HepG2 (cell line): ENCODE data around the gene CEP135. TPM values are rescaled to one million over a fixed set of nuclear protein-coding genes. Genes with fewer than 3 reads are reported as not detected.

Experiments
- ATAC-seq: fragments of 200-7000 bp; cut with Tn5 transposase; 3 replicates; pipeline ENCODE4 v1.9.1; 2020; ENCODE audit warnings: mild to moderate bottlenecking, moderate library complexity
- BruUV-seq: library from RNA; stranded (reverse); fragments of 400-500 nt; replicated peaks from 2 replicates; lab custom pipeline; 2021; lab: Mats Ljungman, UMichigan
- CTCF ChIA-PET: fragments of 300-600 bp; formaldehyde crosslinking; extraction: SDS; loops from one replicate; lab custom pipeline; 2021; ENCODE audit warnings: low total read pairs, inconsistent platforms, low intra/inter-chr PET ratio; lab: Yijun Ruan, JAX
- POLR2A ChIA-PET: fragments of 350-600 bp; sonication (Branson Sonifier 250); formaldehyde crosslinking; loops from one replicate; lab custom pipeline; 2020; ENCODE audit warnings: antibody characterized with exemption, inconsistent platforms; lab: Yijun Ruan, JAX
- DNase-seq: peaks from one replicate; pipeline ENCODE4 v3.0.0-alpha.2; 2015; ENCODE audit warnings: low spot score
- FAIRE-seq: peaks from 3 replicates; lab custom pipeline; 2011; peaks lifted over from hg19 to GRCh38; lab: Jason Lieb, UNC
- H2AFZ ChIP-seq: one replicate; pipeline ENCODE4 v1.6.1; 2011; ENCODE audit warnings: low read length, inconsistent platforms
- H3K27ac ChIP-seq: fragments of 300-600 bp; 3 replicates; pipeline ENCODE4 v1.8.0; 2011; ENCODE audit warnings: mixed run types, mild to moderate bottlenecking, mixed read lengths, low read length, inconsistent platforms; ENCODE audit not compliant: insufficient read depth; ENCODE audit errors: extremely low read length
- H3K27me3 ChIP-seq, 2 experiments: fragments of 200-600 bp in 1 of 2; 2 replicates in 1 of 2; 3 replicates in 1 of 2; pipeline versions ENCODE4 v1.6.0 to v1.8.0; 2011; ENCODE audit warnings: low read length in 2 of 2, mild to moderate bottlenecking in 2 of 2, moderate library complexity in 2 of 2, inconsistent platforms in 1 of 2; ENCODE audit not compliant: insufficient read depth in 2 of 2, control insufficient read depth in 1 of 2
- H3K36me3 ChIP-seq, 2 experiments: fragments of 200-600 bp in 1 of 2; replicated peaks in 1 of 2; 2 replicates in 1 of 2; 3 replicates in 1 of 2; pipeline versions ENCODE4 v1.5.1 to v1.8.0; 2011; ENCODE audit warnings: low read length in 2 of 2, inconsistent platforms in 1 of 2; ENCODE audit not compliant: insufficient read depth in 2 of 2, control insufficient read depth in 1 of 2
- H3K4me1 ChIP-seq: 2 replicates; pipeline ENCODE4 v1.5.1; 2012; ENCODE audit warnings: low read length, inconsistent platforms; ENCODE audit not compliant: insufficient read depth
- H3K4me2 ChIP-seq: 2 replicates; pipeline ENCODE4 v1.6.0; 2011; ENCODE audit warnings: low read depth, low read length, inconsistent platforms
- H3K4me3 ChIP-seq, 3 experiments: fragments of 200-600 bp in 1 of 3; sonication (generic), shearing (Covaris generic) in 1 of 3; replicated peaks in 1 of 3; 2 replicates each; pipeline ENCODE4 v1.5.1; 2011 to 2016; ENCODE audit warnings: low read length in 3 of 3, inconsistent platforms in 2 of 3, low read depth in 2 of 3, mild to moderate bottlenecking in 2 of 3, control low read depth in 1 of 3, mixed read lengths in 1 of 3; ENCODE audit not compliant: insufficient read depth in 1 of 3
- H3K79me2 ChIP-seq: one replicate; pipeline ENCODE4 v1.6.1; 2011; ENCODE audit warnings: low read length, inconsistent platforms; ENCODE audit not compliant: insufficient read depth
- H3K9ac ChIP-seq: 2 replicates; pipeline ENCODE4 v1.6.0; 2011; ENCODE audit warnings: mild to moderate bottlenecking, low read depth, low read length, inconsistent platforms; ENCODE audit not compliant: insufficient read depth
- H3K9me3 ChIP-seq: 2 replicates; pipeline ENCODE4 v1.5.1; 2012; ENCODE audit warnings: mild to moderate bottlenecking, low read length
- H4K20me1 ChIP-seq: 2 replicates; pipeline ENCODE4 v1.6.0; 2011; ENCODE audit warnings: inconsistent platforms, mild to moderate bottlenecking, low read length, moderate library complexity; ENCODE audit not compliant: insufficient read depth
- FOXA1 ChIP-seq, 2 experiments: fragments of 450-650 bp in 1 of 2; sonication (generic) in 1 of 2; formaldehyde crosslinking in 1 of 2; IDR thresholded peaks; 2 replicates each; pipeline versions ENCODE4 v1.4.0 to v1.6.1; 2016 to 2020; ENCODE audit warnings: missing genetic modification reagents in 1 of 2
- JUND ChIP-seq: sonication (generic); formaldehyde crosslinking; IDR thresholded peaks from 2 replicates; pipeline ENCODE4 v1.8.0; 2022; ENCODE audit warnings: mild to moderate bottlenecking, missing genetic modification reagents
- PPARG ChIP-seq: conservative IDR thresholded peaks from 2 replicates; pipeline ENCODE4 v1.6.1; 2016; ENCODE audit warnings: missing biosample characterization, missing genetic modification reagents
- SOX6 ChIP-seq, 2 experiments: fragments of 450-650 bp in 1 of 2; sonication (generic) in 1 of 2; formaldehyde crosslinking in 1 of 2; IDR thresholded peaks; 2 replicates each; pipeline versions ENCODE4 v1.4.0 to v1.6.1; 2017 to 2020; ENCODE audit warnings: antibody characterized with exemption in 1 of 2, mild to moderate bottlenecking in 1 of 2, missing genetic modification reagents in 1 of 2
- TSC22D2 ChIP-seq: sonication (generic); formaldehyde crosslinking; IDR thresholded peaks from 2 replicates; pipeline ENCODE4 v1.5.1; 2020; ENCODE audit warnings: missing genetic modification reagents, mild to moderate bottlenecking, borderline replicate concordance
- ZNF121 ChIP-seq: sonication (generic); formaldehyde crosslinking; IDR thresholded peaks from 2 replicates; pipeline ENCODE4 v1.5.0; 2020; ENCODE audit warnings: mild to moderate bottlenecking, missing genetic modification reagents
- WGBS: methylation state at CpG from one replicate; pipeline ENCODE4 v1.1.6; 2017; ENCODE audit warnings: low lambda C conversion rate; 5-methylcytosine and 5-hydroxymethylcytosine counted together
- in situ Hi-C: cut with HindIII; loops from 2 replicates; pipeline ENCODE4 v1.10.0; 2017; ENCODE audit warnings: low pct_unique_long_range_greater_than_20kb; ENCODE audit not compliant: extremely low pct_ligation_motif_present
- intact Hi-C: fragments of 100-400 bp; cut with micrococcal nuclease; formaldehyde crosslinking; loops from one replicate; pipeline ENCODE4 v1.10.0; 2022; ENCODE audit not compliant: unreplicated experiment
- polyA plus RNA-seq, 8 experiments: library from polyadenylated mRNA; depleted of rRNA in 3 of 8; stranded (reverse) in 7 of 8; unstranded in 1 of 8; fragments of >200 nt; fragmentation: Illumina TruSeq in 4 of 8; extraction: Trizol in 4 of 8; gene quantifications; 2 replicates each; pipeline versions ENCODE4 v1.2.1 to v1.2.3, GENCODE V29; 2011 to 2016; ENCODE audit warnings: low read depth in 4 of 8, missing spikeins in 1 of 8, mixed read lengths in 1 of 8; ENCODE audit not compliant: insufficient read depth in 1 of 8
- total RNA-seq, 5 experiments: library from RNA; depleted of rRNA; stranded (reverse); fragments of >200 nt; fragmentation: Illumina TruSeq; extraction: Trizol; gene quantifications; 2 replicates each; pipeline ENCODE4 v1.2.3, GENCODE V29; 2016; ENCODE audit warnings: low read depth in 1 of 5
- TF ChIP-seq, protein P1 (sequence below): IDR thresholded peaks from 2 replicates; pipeline ENCODE4 v1.6.1; 2012; ENCODE audit warnings: inconsistent platforms
- TF ChIP-seq, protein P2 (sequence below): sonication (generic); formaldehyde crosslinking; IDR thresholded peaks from 2 replicates; pipeline ENCODE4 v1.4.0; 2020; ENCODE audit warnings: missing genetic modification reagents
- TF ChIP-seq, protein P3 (sequence below): sonication (generic); formaldehyde crosslinking; IDR thresholded peaks from 2 replicates; pipeline ENCODE4 v1.5.0; 2020; ENCODE audit warnings: mild to moderate bottlenecking, missing genetic modification reagents

CEP135 gene
- total and polyA plus RNA-seq, 2 of the 13 experiments (the other 11 are each of a cell fraction or from before 2014, with no cell fraction given) = 1.7 to 8.8 TPM

DNA sequence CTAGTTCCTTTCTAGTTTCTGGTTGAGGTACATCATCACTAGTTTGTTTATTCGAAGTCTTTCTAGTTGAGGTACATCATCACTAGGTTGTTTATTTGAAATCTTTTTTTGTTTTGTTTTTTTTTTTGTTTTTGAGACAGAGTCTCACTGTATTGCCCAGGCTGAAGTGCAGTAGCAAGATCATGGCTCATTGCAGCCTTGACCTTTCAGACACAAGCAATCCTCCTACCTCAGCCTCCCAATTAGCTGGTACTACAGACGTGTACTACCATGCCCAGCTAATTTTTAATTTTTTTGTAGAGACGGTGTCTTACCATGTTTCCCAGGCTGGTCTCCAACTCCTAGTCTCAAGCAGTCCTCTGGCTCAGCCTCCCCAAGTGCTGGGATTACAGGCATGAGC, 54.9 kb downstream of the CEP135 start:
- FAIRE-seq = no peak
- intact Hi-C loops (loop anchor here (2.0 to 5.0 kb wide), 2 partner anchors 23 to 39 kb away; no protein-coding TSS in a partner anchor), in situ Hi-C loops (no loop called here)

DNA sequence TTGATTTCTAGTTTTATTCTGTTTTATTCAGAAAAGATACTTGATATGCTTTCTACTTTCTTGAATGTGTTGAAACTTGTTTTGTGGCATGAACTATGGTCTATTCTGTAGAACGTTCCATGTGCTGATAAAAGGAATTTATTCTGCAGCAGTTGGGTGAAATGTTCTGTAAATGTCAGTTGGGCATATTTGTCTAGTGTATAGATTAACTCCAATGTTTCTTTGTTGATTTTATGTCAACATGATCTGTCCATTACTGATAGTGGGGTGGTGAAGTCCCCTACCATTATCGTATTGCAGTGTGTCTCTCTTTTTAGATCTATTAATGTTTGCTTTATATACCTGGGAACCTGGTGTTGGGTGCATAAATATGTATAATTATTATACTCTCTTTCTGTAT, 55.5 kb downstream of the CEP135 start:
- no peaks in the 10 kb centered on the region for H3K79me2 ChIP-seq
- no peak overlapping the region for H3K9ac ChIP-seq
- H3K27ac ChIP-seq = peak overlapping the region; percentile 55
- no peak overlapping the region for H2AFZ ChIP-seq
- peak overlapping the region; percentile 43 for H3K4me2 ChIP-seq
- intact Hi-C loops (loop anchor here (2.0 to 5.0 kb wide), 2 partner anchors 23 to 38 kb away; no protein-coding TSS in a partner anchor), in situ Hi-C loops (no loop called here)
- WGBS = 7% methylated on average over 2 of the region's 2 CpGs
- H3K9me3 ChIP-seq = no peaks in the 10 kb centered on the region
- ATAC-seq = peak; percentile 99
- no TSS peak for BruUV-seq
- H3K4me3 ChIP-seq = no peak overlapping the region
- DNase-seq = peak; percentile 75
- H3K36me3 ChIP-seq = peaks cover 0 to 10% of the 10 kb centered on the region in 2 experiments; a peak in 1 of 5 replicates
- ChIA-PET POLR2A (no interaction called here), CTCF (no interaction called here)
- H3K27me3 ChIP-seq = no peaks in the 10 kb centered on the region
- peak; percentile 83 for FAIRE-seq
- H3K4me1 ChIP-seq = peaks cover 31% of the 10 kb centered on the region
- H4K20me1 ChIP-seq = no peaks in the 10 kb centered on the region
- TF ChIP-seq, protein P1, sequence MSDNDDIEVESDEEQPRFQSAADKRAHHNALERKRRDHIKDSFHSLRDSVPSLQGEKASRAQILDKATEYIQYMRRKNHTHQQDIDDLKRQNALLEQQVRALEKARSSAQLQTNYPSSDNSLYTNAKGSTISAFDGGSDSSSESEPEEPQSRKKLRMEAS = 0 out of 2 replicates have a peak, but pooled peaks have one; percentile 16
- 0 out of 2 replicates have a peak, but pooled peaks have one; percentile 28 for TF ChIP-seq PPARG (CRISPR knock-in tag)
- TF ChIP-seq JUND (CRISPR knock-in tag) = no peak
- TF ChIP-seq SOX6 (IDR thresholded peaks at IDR 0.05) = no peak
- peak; percentile 12; the same call in 1 of the 2 replicates for TF ChIP-seq SOX6 (CRISPR knock-in tag; IDR thresholded peaks at IDR 0.05)
- TF ChIP-seq, protein P2, sequence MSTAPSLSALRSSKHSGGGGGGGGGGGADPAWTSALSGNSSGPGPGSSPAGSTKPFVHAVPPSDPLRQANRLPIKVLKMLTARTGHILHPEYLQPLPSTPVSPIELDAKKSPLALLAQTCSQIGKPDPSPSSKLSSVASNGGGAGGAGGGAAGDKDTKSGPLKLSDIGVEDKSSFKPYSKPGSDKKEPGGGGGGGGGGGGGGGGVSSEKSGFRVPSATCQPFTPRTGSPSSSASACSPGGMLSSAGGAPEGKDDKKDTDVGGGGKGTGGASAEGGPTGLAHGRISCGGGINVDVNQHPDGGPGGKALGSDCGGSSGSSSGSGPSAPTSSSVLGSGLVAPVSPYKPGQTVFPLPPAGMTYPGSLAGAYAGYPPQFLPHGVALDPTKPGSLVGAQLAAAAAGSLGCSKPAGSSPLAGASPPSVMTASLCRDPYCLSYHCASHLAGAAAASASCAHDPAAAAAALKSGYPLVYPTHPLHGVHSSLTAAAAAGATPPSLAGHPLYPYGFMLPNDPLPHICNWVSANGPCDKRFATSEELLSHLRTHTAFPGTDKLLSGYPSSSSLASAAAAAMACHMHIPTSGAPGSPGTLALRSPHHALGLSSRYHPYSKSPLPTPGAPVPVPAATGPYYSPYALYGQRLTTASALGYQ (CRISPR knock-in tag) = 0 out of 2 replicates have a peak, but pooled peaks have one; percentile 31
- peak; percentile 90 for TF ChIP-seq FOXA1 (IDR thresholded peaks at IDR 0.05)
- TF ChIP-seq FOXA1 (CRISPR knock-in tag; IDR thresholded peaks at IDR 0.05) = peak; percentile 89

More for the DNA sequence above, 54.9 kb downstream of the CEP135 start:
- no peaks in the 10 kb centered on the region for H3K27me3 ChIP-seq
- TF ChIP-seq TSC22D2 (CRISPR knock-in tag) = no peak
- TF ChIP-seq, protein P3, sequence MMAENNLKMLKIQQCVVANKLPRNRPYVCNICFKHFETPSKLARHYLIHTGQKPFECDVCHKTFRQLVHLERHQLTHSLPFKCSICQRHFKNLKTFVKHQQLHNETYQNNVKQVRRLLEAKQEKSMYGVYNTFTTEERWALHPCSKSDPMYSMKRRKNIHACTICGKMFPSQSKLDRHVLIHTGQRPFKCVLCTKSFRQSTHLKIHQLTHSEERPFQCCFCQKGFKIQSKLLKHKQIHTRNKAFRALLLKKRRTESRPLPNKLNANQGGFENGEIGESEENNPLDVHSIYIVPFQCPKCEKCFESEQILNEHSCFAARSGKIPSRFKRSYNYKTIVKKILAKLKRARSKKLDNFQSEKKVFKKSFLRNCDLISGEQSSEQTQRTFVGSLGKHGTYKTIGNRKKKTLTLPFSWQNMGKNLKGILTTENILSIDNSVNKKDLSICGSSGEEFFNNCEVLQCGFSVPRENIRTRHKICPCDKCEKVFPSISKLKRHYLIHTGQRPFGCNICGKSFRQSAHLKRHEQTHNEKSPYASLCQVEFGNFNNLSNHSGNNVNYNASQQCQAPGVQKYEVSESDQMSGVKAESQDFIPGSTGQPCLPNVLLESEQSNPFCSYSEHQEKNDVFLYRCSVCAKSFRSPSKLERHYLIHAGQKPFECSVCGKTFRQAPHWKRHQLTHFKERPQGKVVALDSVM (CRISPR knock-in tag) = peak; percentile 59; the same call in 1 of the 2 replicates
- TF ChIP-seq ZNF121 (CRISPR knock-in tag) = peak; percentile 80
- H3K36me3 ChIP-seq = peaks cover 0 to 10% of the 10 kb centered on the region in 2 experiments; a peak in 1 of 5 replicates
- H3K27ac ChIP-seq = peak overlapping the region; percentile 55
- DNase-seq (no peak), ATAC-seq (no peak)
- no peak overlapping the region for H2AFZ ChIP-seq
- POLR2A ChIA-PET = no interaction called here
- H4K20me1 ChIP-seq = no peaks in the 10 kb centered on the region
- H3K4me3 ChIP-seq = no peak overlapping the region
- BruUV-seq = no TSS peak
- no peak overlapping the region for H3K9ac ChIP-seq
- peaks cover 31% of the 10 kb centered on the region for H3K4me1 ChIP-seq
- no peaks in the 10 kb centered on the region for H3K9me3 ChIP-seq
- no peak overlapping the region for H3K4me2 ChIP-seq
- no peaks in the 10 kb centered on the region for H3K79me2 ChIP-seq
- CTCF ChIA-PET = no interaction called here
- WGBS = 94% methylated on average over 3 of the region's 3 CpGs
